ENCODE data around the gene RASGRP1. TPM values are rescaled to one million over a fixed set of nuclear protein-coding genes. Genes with fewer than 3 reads are reported as not detected.
A peak's percentile ranks its signal among the peaks of the same experiment; 100 is the strongest.

RASGRP1 gene
- polyA plus RNA-seq, 1 donor (not counting 4 experiments of a cell fraction or from before 2014, with no cell fraction given), result 0.28 TPM

- Histone ChIP-seq H3K4me3 (ENCODE audit: control insufficient read depth in 2 of 3, extremely low read depth in 1 of 3, insufficient read depth in 2 of 3, low read depth in 1 of 3, low read length in 3 of 3) (no peak overlapping the region), H3K4me1 (ENCODE audit: control insufficient read depth, extremely low read depth, insufficient read depth, low read length) (no peaks in the 10 kb centered on the region), H3K9me3 (ENCODE audit: control insufficient read depth, low read depth, low read length) (no peaks in the 10 kb centered on the region), H3K36me3 (ENCODE audit: control insufficient read depth in 2 of 2, extremely low read depth in 1 of 2, insufficient read depth in 2 of 2, low read length in 2 of 2) (no peaks in the 10 kb centered on the region), H3K27ac (ENCODE audit: control insufficient read depth, insufficient read depth, low read length) (no peak overlapping the region), H4K20me1 (ENCODE audit: control insufficient read depth, extremely low read depth, insufficient read depth, low read length) (no peaks in the 10 kb centered on the region), H3K9ac (ENCODE audit: control insufficient read depth, extremely low read depth, insufficient read depth, low read length) (no peak overlapping the region), H2AFZ (ENCODE audit: control insufficient read depth, low read length) (no peak overlapping the region), H3K9me1 (ENCODE audit: control insufficient read depth, extremely low read depth, insufficient read depth, low read length) (no peaks in the 10 kb centered on the region), H3K27me3 (ENCODE audit: control insufficient read depth, extremely low read depth, insufficient read depth, low read length) (no peaks in the 10 kb centered on the region), H3K4me2 (ENCODE audit: control insufficient read depth, extremely low read depth, insufficient read depth, low read depth, low read length) (no peak overlapping the region), H3K79me2 (ENCODE audit: control insufficient read depth, insufficient read depth, low read length) (no peaks in the 10 kb centered on the region)
- peak; percentile 89 for FAIRE-seq
- no peak for TF ChIP-seq EZH2 (IDR thresholded peaks at IDR 0.05; ENCODE audit: low read length)
- TF ChIP-seq, protein P1, sequence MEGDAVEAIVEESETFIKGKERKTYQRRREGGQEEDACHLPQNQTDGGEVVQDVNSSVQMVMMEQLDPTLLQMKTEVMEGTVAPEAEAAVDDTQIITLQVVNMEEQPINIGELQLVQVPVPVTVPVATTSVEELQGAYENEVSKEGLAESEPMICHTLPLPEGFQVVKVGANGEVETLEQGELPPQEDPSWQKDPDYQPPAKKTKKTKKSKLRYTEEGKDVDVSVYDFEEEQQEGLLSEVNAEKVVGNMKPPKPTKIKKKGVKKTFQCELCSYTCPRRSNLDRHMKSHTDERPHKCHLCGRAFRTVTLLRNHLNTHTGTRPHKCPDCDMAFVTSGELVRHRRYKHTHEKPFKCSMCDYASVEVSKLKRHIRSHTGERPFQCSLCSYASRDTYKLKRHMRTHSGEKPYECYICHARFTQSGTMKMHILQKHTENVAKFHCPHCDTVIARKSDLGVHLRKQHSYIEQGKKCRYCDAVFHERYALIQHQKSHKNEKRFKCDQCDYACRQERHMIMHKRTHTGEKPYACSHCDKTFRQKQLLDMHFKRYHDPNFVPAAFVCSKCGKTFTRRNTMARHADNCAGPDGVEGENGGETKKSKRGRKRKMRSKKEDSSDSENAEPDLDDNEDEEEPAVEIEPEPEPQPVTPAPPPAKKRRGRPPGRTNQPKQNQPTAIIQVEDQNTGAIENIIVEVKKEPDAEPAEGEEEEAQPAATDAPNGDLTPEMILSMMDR (optimal IDR thresholded peaks at IDR 0.05 in 1 of 3, IDR thresholded peaks at IDR 0.05 in 1 of 3, conservative IDR thresholded peaks at IDR 0.05 in 1 of 3; ENCODE audit: extremely low read depth in 1 of 3, insufficient read depth in 2 of 3, low read length in 3 of 3), result peak; percentile 85 to 93 (median 88)
- peak; percentile 13 for DNase-seq (ENCODE audit: low read depth, low spot score)
- dilution Hi-C loops (cut with MboI; ENCODE audit: extremely low pct_ligation_motif_present, low sequenced_read_pairs), result no loop called here
Measured at GRCh38 chr15:38440353-38441129, 124.1 kb downstream of the RASGRP1 start.

Other genes starting within 250 kb of the RASGRP1 start
- 4.7 to 22.2 TPM (median 9.7 TPM) in 3 replicates for gene FAM98B, start 110.7 kb downstream of the RASGRP1 start, polyA plus RNA-seq

All from keratinocyte (primary cell).